ENCODE data around the gene DCST2.

The DCST2 gene

GRCh38 chr1:155018617-155019348 is 14.8 kb downstream of the DCST2 start:
- no peak overlapping the region for H3K4me3 ChIP-seq (ENCODE audit: low read depth, low read length)
- TF ChIP-seq CTCF (IDR thresholded peaks at IDR 0.05; ENCODE audit: borderline replicate concordance, insufficient read depth, low read depth, low read length), result no peak

GRCh38 chr1:155017946-155018316 is 15.7 kb downstream of the DCST2 start:
- peak overlapping the region; percentile 1 for H3K4me3 ChIP-seq (ENCODE audit: low read depth, low read length)
- TF ChIP-seq CTCF (IDR thresholded peaks at IDR 0.05; ENCODE audit: borderline replicate concordance, insufficient read depth, low read depth, low read length), result no peak

GRCh38 chr1:155017041-155017945 is 16.3 kb downstream of the DCST2 start:
- peak overlapping the region; percentile 36 for H3K4me3 ChIP-seq (ENCODE audit: low read depth, low read length)
- peak; percentile 100 for TF ChIP-seq CTCF (IDR thresholded peaks at IDR 0.05; ENCODE audit: borderline replicate concordance, insufficient read depth, low read depth, low read length)

GRCh38 chr1:155016231-155016831 is 17.2 kb downstream of the DCST2 start:
- H3K4me3 ChIP-seq (ENCODE audit: low read depth, low read length), result no peak overlapping the region
- TF ChIP-seq CTCF (IDR thresholded peaks at IDR 0.05; ENCODE audit: borderline replicate concordance, insufficient read depth, low read depth, low read length), result no peak

GRCh38 chr1:155015527-155016230 is 17.9 kb downstream of the DCST2 start:
- no peak for TF ChIP-seq CTCF (IDR thresholded peaks at IDR 0.05; ENCODE audit: borderline replicate concordance, insufficient read depth, low read depth, low read length)
- H3K4me3 ChIP-seq (ENCODE audit: low read depth, low read length), result no peak overlapping the region

- no peak for TF ChIP-seq CTCF (IDR thresholded peaks at IDR 0.05; ENCODE audit: borderline replicate concordance, insufficient read depth, low read depth, low read length)
- H3K4me3 ChIP-seq (ENCODE audit: low read depth, low read length), result no peak overlapping the region
These were observed 18.7 kb downstream of the DCST2 start for GRCh38 chr1:155014709-155015508.

All from GM12875 (cell line).